ENCODE measurements around the gene KLRF2. TPM values are rescaled to one million over a fixed set of nuclear protein-coding genes. Genes with fewer than 3 reads are reported as not detected.

The KLRF2 gene
- total RNA-seq, 1 experiment from 2014 or later: not detected

GRCh38 chr12:9856151-9856550, 25.1 kb upstream of the KLRF2 start:
- no peaks in the 10 kb centered on the region for H3K36me3 Mint-ChIP-seq (ENCODE audit: insufficient read depth, unreplicated experiment)
- intact Hi-C loops (cut with micrococcal nuclease; ENCODE audit: unreplicated experiment): no loop called here
- no peaks in the 10 kb centered on the region for H3K36me3 ChIP-seq (ENCODE audit: control insufficient read depth, insufficient read depth, low read length)

DNA sequence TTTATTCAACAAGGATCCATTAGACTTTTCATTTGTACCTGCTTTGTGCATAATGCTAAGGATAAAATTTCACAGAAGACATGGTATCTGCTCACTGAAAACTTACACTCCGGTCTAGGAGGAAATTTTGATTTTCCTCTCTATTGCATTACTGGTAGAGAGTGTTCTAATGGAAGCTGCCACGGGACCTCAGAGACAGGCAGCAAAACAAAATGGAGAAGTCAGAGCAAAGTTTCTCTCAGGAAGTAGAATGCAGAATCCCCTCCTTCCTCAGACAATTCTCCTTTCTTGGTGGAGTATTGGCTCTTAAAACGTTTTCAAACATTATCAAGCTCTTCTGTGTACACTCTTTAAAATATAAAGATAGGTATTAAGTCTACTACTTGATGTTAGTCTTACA, 24.4 kb upstream of the KLRF2 start:
- DNase-seq: no peak
- intact Hi-C loops (cut with micrococcal nuclease; ENCODE audit: unreplicated experiment): no loop called here
- no peaks in the 10 kb centered on the region for H3K4me1 ChIP-seq
- Mint-ChIP-seq H3K36me3 (ENCODE audit: insufficient read depth, unreplicated experiment) (no peaks in the 10 kb centered on the region), H3K9me3 (ENCODE audit: unreplicated experiment) (no peaks in the 10 kb centered on the region), H3K4me1 (ENCODE audit: low read depth, unreplicated experiment) (no peaks in the 10 kb centered on the region), H3K27ac (ENCODE audit: unreplicated experiment) (no peak overlapping the region), H3K4me3 (ENCODE audit: unreplicated experiment) (no peak overlapping the region), H3K27me3 (ENCODE audit: insufficient read depth, unreplicated experiment) (peaks cover 30% of the 10 kb centered on the region)
- no peak overlapping the region for H3K4me3 ChIP-seq (ENCODE audit: low read depth, low read length)
- TF ChIP-seq, protein P1, sequence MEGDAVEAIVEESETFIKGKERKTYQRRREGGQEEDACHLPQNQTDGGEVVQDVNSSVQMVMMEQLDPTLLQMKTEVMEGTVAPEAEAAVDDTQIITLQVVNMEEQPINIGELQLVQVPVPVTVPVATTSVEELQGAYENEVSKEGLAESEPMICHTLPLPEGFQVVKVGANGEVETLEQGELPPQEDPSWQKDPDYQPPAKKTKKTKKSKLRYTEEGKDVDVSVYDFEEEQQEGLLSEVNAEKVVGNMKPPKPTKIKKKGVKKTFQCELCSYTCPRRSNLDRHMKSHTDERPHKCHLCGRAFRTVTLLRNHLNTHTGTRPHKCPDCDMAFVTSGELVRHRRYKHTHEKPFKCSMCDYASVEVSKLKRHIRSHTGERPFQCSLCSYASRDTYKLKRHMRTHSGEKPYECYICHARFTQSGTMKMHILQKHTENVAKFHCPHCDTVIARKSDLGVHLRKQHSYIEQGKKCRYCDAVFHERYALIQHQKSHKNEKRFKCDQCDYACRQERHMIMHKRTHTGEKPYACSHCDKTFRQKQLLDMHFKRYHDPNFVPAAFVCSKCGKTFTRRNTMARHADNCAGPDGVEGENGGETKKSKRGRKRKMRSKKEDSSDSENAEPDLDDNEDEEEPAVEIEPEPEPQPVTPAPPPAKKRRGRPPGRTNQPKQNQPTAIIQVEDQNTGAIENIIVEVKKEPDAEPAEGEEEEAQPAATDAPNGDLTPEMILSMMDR (IDR thresholded peaks at IDR 0.05; ENCODE audit: insufficient read depth in 1 of 2, low read depth in 1 of 2, low read length in 1 of 2, severe bottlenecking in 1 of 2, unreplicated experiment in 1 of 2): no peak
- ChIA-PET CTCF (no interaction called here), POLR2A (no interaction called here)
- H3K9me3 ChIP-seq: no peaks in the 10 kb centered on the region
- BruUV-seq (replicated peaks): no TSS peak
- no peaks in the 10 kb centered on the region for H3K36me3 ChIP-seq (ENCODE audit: control insufficient read depth, insufficient read depth, low read length)
- H3K27me3 ChIP-seq (replicated peaks; ENCODE audit: control insufficient read depth, insufficient read depth, low read length): no peaks in the 10 kb centered on the region

More at GRCh38 chr12:9856151-9856550, 25.1 kb upstream of the KLRF2 start:
- no peaks in the 10 kb centered on the region for H3K4me1 ChIP-seq
- H3K4me3 Mint-ChIP-seq (ENCODE audit: unreplicated experiment): no peak overlapping the region
- H3K27ac Mint-ChIP-seq (ENCODE audit: unreplicated experiment): no peak overlapping the region
- ChIA-PET POLR2A (no interaction called here), CTCF (no interaction called here)
- no peaks in the 10 kb centered on the region for H3K9me3 ChIP-seq
- BruUV-seq (replicated peaks): no TSS peak
- peaks cover 32% of the 10 kb centered on the region for H3K27me3 Mint-ChIP-seq (ENCODE audit: insufficient read depth, unreplicated experiment)
- no peaks in the 10 kb centered on the region for H3K4me1 Mint-ChIP-seq (ENCODE audit: low read depth, unreplicated experiment)
- no peak for DNase-seq
- TF ChIP-seq, protein P1 (IDR thresholded peaks at IDR 0.05; ENCODE audit: insufficient read depth in 1 of 2, low read depth in 1 of 2, low read length in 1 of 2, severe bottlenecking in 1 of 2, unreplicated experiment in 1 of 2): no peak
- no peak overlapping the region for H3K4me3 ChIP-seq (ENCODE audit: low read depth, low read length)
- no peaks in the 10 kb centered on the region for H3K9me3 Mint-ChIP-seq (ENCODE audit: unreplicated experiment)
- no peaks in the 10 kb centered on the region for H3K27me3 ChIP-seq (replicated peaks; ENCODE audit: control insufficient read depth, insufficient read depth, low read length)

- no peak for DNase-seq
- H3K36me3 ChIP-seq (ENCODE audit: control insufficient read depth, insufficient read depth, low read length): no peaks in the 10 kb centered on the region
- H3K4me1 Mint-ChIP-seq (ENCODE audit: low read depth, unreplicated experiment): no peaks in the 10 kb centered on the region
- H3K9me3 ChIP-seq: no peaks in the 10 kb centered on the region
- TF ChIP-seq, protein P1 (IDR thresholded peaks at IDR 0.05; ENCODE audit: insufficient read depth in 1 of 2, low read depth in 1 of 2, low read length in 1 of 2, severe bottlenecking in 1 of 2, unreplicated experiment in 1 of 2): no peak
- no peaks in the 10 kb centered on the region for H3K27me3 ChIP-seq (replicated peaks; ENCODE audit: control insufficient read depth, insufficient read depth, low read length)
- H3K27ac Mint-ChIP-seq (ENCODE audit: unreplicated experiment): no peak overlapping the region
- no peaks in the 10 kb centered on the region for H3K9me3 Mint-ChIP-seq (ENCODE audit: unreplicated experiment)
- no peak overlapping the region for H3K4me3 Mint-ChIP-seq (ENCODE audit: unreplicated experiment)
- peaks cover 31% of the 10 kb centered on the region for H3K27me3 Mint-ChIP-seq (ENCODE audit: insufficient read depth, unreplicated experiment)
- no peaks in the 10 kb centered on the region for H3K4me1 ChIP-seq
- BruUV-seq (replicated peaks): no TSS peak
- no peak overlapping the region for H3K4me3 ChIP-seq (ENCODE audit: low read depth, low read length)
- ChIA-PET POLR2A (no interaction called here), CTCF (interaction anchor here (0.5 kb wide), 1 partner anchor 337 kb away, joined by 3 read pairs; no protein-coding TSS in a partner anchor)
- intact Hi-C loops (cut with micrococcal nuclease; ENCODE audit: unreplicated experiment): no loop called here
- H3K36me3 Mint-ChIP-seq (ENCODE audit: insufficient read depth, unreplicated experiment): no peaks in the 10 kb centered on the region
These were observed 23.2 kb upstream of the KLRF2 start for GRCh38 chr12:9858135-9858534.

All from Caco-2 (cell line).